K562 (cell line): ENCODE data around the gene HCAR2. TPM values are rescaled to one million over a fixed set of nuclear protein-coding genes. Genes with fewer than 3 reads are reported as not detected.

Source experiments
- ASH1L ChIP-seq: fragments of 450-650 bp; IDR thresholded peaks from 2 replicates; pipeline ENCODE4 v1.6.1; 2018; ENCODE audit warnings: borderline replicate concordance, mild to moderate bottlenecking, low read depth; ENCODE audit not compliant: partially characterized antibody
- CBX3 ChIP-seq, 2 experiments: IDR thresholded peaks; 1 replicate in 1 of 2; 2 replicates in 1 of 2; pipeline ENCODE4 v1.6.1; 2012; ENCODE audit warnings: inconsistent platforms in 2 of 2, low read length in 2 of 2, borderline replicate concordance in 1 of 2, control low read depth in 1 of 2
- ELF4 ChIP-seq: fragments of 450-650 bp; formaldehyde crosslinking; IDR thresholded peaks from 2 replicates; pipeline ENCODE4 v1.4.0; 2022; ENCODE audit warnings: missing genetic modification characterization
- HCFC1 ChIP-seq: IDR thresholded peaks from 2 replicates; pipeline ENCODE4 v1.6.1; 2012; ENCODE audit warnings: low read depth, low read length, improper control_type of control experiment
- NR2C1 ChIP-seq, 2 experiments: fragments of 450-650 bp; IDR thresholded peaks; 2 replicates each; pipeline ENCODE4 v1.6.1; 2017; ENCODE audit warnings: mild to moderate bottlenecking in 2 of 2, antibody characterized with exemption in 1 of 2, inconsistent platforms in 1 of 2, missing compliant biosample characterization in 1 of 2, missing genetic modification characterization in 1 of 2
- OTX1 ChIP-seq: fragments of 450-650 bp; formaldehyde crosslinking; IDR thresholded peaks from 2 replicates; pipeline ENCODE4 v1.4.0; 2022; ENCODE audit warnings: mild to moderate bottlenecking
- PML ChIP-seq: IDR thresholded peaks from 2 replicates; pipeline ENCODE4 v1.6.1; 2012; ENCODE audit warnings: low read length, inconsistent platforms
- POLR2AphosphoS5 ChIP-seq: IDR thresholded peaks from 2 replicates; pipeline ENCODE4 v1.6.1; 2011; ENCODE audit warnings: mild to moderate bottlenecking, low read depth, low read length, moderate library complexity; ENCODE audit not compliant: control insufficient read depth, insufficient read depth
- POLR2H ChIP-seq: IDR thresholded peaks from 2 replicates; pipeline ENCODE4 v1.6.1; 2016; ENCODE audit warnings: missing genetic modification characterization, low read depth, mild to moderate bottlenecking, control low read depth, missing compliant biosample characterization, moderate library complexity
- SMARCA5 ChIP-seq: fragments of 450-650 bp; IDR thresholded peaks from 2 replicates; pipeline ENCODE4 v1.6.1; 2016
- ZNF133 ChIP-seq: fragments of 250-450 bp; sonication (Bioruptor Pico); IDR thresholded peaks from 2 replicates; pipeline ENCODE4 v1.4.0; 2020; ENCODE audit warnings: mild to moderate bottlenecking
- ZZZ3 ChIP-seq: fragments of 450-650 bp; IDR thresholded peaks from 2 replicates; pipeline ENCODE4 v1.6.1; 2016; ENCODE audit warnings: antibody characterized with exemption, mild to moderate bottlenecking, moderate library complexity
- polyA plus RNA-seq, 8 experiments: library from polyadenylated mRNA; depleted of rRNA in 4 of 8; stranded (reverse) in 5 of 8; unstranded in 3 of 8; fragments of >200 nt; fragmentation: Nextera tagmentation in 2 of 8; fragmentation: Illumina TruSeq in 1 of 8; extraction: Ambion mirVana in 2 of 8; extraction: Trizol in 1 of 8; gene quantifications; 2 replicates each; pipeline versions ENCODE4 v1.2.1 to v1.2.3, GENCODE V29; 2011 to 2014; ENCODE audit warnings: inconsistent platforms in 1 of 8, missing spikeins in 1 of 8
- total RNA-seq, 7 experiments: library from RNA; depleted of rRNA in 6 of 7; stranded (reverse); fragments of >200 nt in 6 of 7; fragmentation: Illumina TruSeq in 2 of 7; extraction: Trizol in 2 of 7; gene quantifications; 2 replicates each; pipeline versions ENCODE4 v1.2.1 to v1.2.3, GENCODE V29; 2011 to 2021; ENCODE audit warnings: low replicate concordance in 1 of 7
- TF ChIP-seq, protein P1 (sequence below): sonication (generic); formaldehyde crosslinking; IDR thresholded peaks from 2 replicates; pipeline ENCODE4 v1.5.0; 2020; ENCODE audit warnings: missing genetic modification reagents
- TF ChIP-seq, protein P2 (sequence below): fragments of 150-350 bp; conservative IDR thresholded peaks from 2 replicates; pipeline ENCODE4 v1.6.1; 2014; ENCODE audit warnings: low read length
- TF ChIP-seq, protein P3 (sequence below): fragments of 450-650 bp; formaldehyde crosslinking; IDR thresholded peaks from 2 replicates; pipeline ENCODE4 v1.4.0; 2020; ENCODE audit warnings: mild to moderate bottlenecking, moderate library complexity
- TF ChIP-seq, protein P4 (sequence below): fragments of 250-450 bp; sonication (Bioruptor Pico); IDR thresholded peaks from 2 replicates; pipeline ENCODE4 v1.4.0; 2020
- TF ChIP-seq, protein P5 (sequence below): conservative IDR thresholded peaks from 2 replicates; pipeline ENCODE4 v1.6.1; 2011; ENCODE audit warnings: low read depth, mild to moderate bottlenecking, low read length; ENCODE audit not compliant: control insufficient read depth

Gene HCAR2
- total and polyA plus RNA-seq, 9 of the 15 experiments (the other 6 are each of a cell fraction or from before 2014, with no cell fraction given) = not detected

- TF ChIP-seq POLR2AphosphoS5 (peak; percentile 85), PML (peak; percentile 87), POLR2H (tag) (peak; percentile 78), CBX3 (IDR thresholded peaks at IDR 0.05; ENCODE audit: borderline replicate concordance in 1 of 2, low read length in 2 of 2) (peak in 1 of 2 experiments; percentile 62; a peak in 1 of 3 replicates), ZZZ3 (peak; percentile 79), ASH1L (peak; percentile 94), NR2C1 (IDR thresholded peaks at IDR 0.05) (no peak), NR2C1 (tag; IDR thresholded peaks at IDR 0.05) (no peak), ELF4 (CRISPR knock-in tag) (peak; percentile 77; the same call in 1 of the 2 replicates), HCFC1 (peak; percentile 57), OTX1 (0 out of 2 replicates have a peak, but pooled peaks have one; percentile 5), ZNF133 (CRISPR knock-in tag) (no peak), SMARCA5 (0 out of 2 replicates have a peak, but pooled peaks have one; percentile 46)
- TF ChIP-seq, protein P1, sequence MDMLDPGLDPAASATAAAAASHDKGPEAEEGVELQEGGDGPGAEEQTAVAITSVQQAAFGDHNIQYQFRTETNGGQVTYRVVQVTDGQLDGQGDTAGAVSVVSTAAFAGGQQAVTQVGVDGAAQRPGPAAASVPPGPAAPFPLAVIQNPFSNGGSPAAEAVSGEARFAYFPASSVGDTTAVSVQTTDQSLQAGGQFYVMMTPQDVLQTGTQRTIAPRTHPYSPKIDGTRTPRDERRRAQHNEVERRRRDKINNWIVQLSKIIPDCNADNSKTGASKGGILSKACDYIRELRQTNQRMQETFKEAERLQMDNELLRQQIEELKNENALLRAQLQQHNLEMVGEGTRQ = peak; percentile 61; the same call in 1 of the 2 replicates
- TF ChIP-seq, protein P2, sequence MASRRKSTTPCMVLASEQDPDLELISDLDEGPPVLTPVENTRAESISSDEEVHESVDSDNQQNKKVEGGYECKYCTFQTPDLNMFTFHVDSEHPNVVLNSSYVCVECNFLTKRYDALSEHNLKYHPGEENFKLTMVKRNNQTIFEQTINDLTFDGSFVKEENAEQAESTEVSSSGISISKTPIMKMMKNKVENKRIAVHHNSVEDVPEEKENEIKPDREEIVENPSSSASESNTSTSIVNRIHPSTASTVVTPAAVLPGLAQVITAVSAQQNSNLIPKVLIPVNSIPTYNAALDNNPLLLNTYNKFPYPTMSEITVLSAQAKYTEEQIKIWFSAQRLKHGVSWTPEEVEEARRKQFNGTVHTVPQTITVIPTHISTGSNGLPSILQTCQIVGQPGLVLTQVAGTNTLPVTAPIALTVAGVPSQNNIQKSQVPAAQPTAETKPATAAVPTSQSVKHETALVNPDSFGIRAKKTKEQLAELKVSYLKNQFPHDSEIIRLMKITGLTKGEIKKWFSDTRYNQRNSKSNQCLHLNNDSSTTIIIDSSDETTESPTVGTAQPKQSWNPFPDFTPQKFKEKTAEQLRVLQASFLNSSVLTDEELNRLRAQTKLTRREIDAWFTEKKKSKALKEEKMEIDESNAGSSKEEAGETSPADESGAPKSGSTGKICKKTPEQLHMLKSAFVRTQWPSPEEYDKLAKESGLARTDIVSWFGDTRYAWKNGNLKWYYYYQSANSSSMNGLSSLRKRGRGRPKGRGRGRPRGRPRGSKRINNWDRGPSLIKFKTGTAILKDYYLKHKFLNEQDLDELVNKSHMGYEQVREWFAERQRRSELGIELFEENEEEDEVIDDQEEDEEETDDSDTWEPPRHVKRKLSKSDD = peak; percentile 100
- TF ChIP-seq, protein P3, sequence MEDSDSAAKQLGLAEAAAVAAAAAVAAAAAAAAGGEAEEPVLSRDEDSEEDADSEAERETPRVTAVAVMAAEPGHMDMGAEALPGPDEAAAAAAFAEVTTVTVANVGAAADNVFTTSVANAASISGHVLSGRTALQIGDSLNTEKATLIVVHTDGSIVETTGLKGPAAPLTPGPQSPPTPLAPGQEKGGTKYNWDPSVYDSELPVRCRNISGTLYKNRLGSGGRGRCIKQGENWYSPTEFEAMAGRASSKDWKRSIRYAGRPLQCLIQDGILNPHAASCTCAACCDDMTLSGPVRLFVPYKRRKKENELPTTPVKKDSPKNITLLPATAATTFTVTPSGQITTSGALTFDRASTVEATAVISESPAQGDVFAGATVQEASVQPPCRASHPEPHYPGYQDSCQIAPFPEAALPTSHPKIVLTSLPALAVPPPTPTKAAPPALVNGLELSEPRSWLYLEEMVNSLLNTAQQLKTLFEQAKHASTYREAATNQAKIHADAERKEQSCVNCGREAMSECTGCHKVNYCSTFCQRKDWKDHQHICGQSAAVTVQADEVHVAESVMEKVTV = peak; percentile 99
- TF ChIP-seq, protein P4, sequence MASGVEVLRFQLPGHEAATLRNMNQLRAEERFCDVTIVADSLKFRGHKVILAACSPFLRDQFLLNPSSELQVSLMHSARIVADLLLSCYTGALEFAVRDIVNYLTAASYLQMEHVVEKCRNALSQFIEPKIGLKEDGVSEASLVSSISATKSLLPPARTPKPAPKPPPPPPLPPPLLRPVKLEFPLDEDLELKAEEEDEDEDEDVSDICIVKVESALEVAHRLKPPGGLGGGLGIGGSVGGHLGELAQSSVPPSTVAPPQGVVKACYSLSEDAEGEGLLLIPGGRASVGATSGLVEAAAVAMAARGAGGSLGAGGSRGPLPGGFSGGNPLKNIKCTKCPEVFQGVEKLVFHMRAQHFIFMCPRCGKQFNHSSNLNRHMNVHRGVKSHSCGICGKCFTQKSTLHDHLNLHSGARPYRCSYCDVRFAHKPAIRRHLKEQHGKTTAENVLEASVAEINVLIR (CRISPR knock-in tag) = no peak
- TF ChIP-seq, protein P5, sequence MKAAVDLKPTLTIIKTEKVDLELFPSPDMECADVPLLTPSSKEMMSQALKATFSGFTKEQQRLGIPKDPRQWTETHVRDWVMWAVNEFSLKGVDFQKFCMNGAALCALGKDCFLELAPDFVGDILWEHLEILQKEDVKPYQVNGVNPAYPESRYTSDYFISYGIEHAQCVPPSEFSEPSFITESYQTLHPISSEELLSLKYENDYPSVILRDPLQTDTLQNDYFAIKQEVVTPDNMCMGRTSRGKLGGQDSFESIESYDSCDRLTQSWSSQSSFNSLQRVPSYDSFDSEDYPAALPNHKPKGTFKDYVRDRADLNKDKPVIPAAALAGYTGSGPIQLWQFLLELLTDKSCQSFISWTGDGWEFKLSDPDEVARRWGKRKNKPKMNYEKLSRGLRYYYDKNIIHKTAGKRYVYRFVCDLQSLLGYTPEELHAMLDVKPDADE = 0 out of 2 replicates have a peak, but pooled peaks have one; percentile 39
Observed at GRCh38 chr12:122752464-122753318, 49.5 kb upstream of the HCAR2 start, which contains the start of gene DENR (continued).
